ENCODE results near the gene LEPROT. TPM values are rescaled to one million over a fixed set of nuclear protein-coding genes. Genes with fewer than 3 reads are reported as not detected.
A peak's percentile ranks its signal among the peaks of the same experiment; 100 is the strongest.

The LEPROT gene
- total RNA-seq, 2 experiments from 2014 or later: 11.3 to 12.6 TPM

DNA sequence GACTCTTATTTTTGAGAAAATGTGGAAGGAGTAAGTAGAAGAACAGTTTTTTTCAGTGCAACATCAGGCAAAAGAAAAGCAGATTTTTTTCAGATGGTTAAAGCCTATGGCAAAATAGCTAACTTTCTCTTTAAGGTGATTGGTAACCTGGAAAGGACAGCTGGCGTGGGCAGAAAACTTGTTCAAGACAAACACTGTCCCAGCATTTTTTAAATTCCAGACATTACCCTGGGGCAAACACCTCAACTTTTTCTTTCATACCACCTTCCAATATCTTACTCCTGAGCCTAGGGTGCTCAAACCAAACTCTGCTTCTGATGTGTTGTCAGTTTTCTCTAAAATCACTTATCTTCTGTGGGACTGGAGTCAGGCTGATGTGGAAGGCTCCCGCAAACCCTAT, 2.7 kb upstream of the LEPROT start:
- intact Hi-C loops (cut with micrococcal nuclease): no loop called here
- DNase-seq: no peak
- H3K27ac Mint-ChIP-seq: no peak overlapping the region
- H3K36me3 Mint-ChIP-seq (ENCODE audit: low read depth): no peaks in the 10 kb centered on the region
- H3K4me3 Mint-ChIP-seq: no peak overlapping the region
- no peaks in the 10 kb centered on the region for H3K9me3 Mint-ChIP-seq
- H3K27me3 Mint-ChIP-seq: no peaks in the 10 kb centered on the region
- peaks cover 6% of the 10 kb centered on the region for H3K4me1 Mint-ChIP-seq (ENCODE audit: low read depth)
- ChIA-PET CTCF (interaction anchor here (1.3 to 3.5 kb wide), 3 partner anchors 8 to 23 kb away, joined by 3 to 17 read pairs (median 8); no protein-coding TSS in a partner anchor), POLR2A (no interaction called here)
- ATAC-seq: no peak
- TF ChIP-seq, protein P1, sequence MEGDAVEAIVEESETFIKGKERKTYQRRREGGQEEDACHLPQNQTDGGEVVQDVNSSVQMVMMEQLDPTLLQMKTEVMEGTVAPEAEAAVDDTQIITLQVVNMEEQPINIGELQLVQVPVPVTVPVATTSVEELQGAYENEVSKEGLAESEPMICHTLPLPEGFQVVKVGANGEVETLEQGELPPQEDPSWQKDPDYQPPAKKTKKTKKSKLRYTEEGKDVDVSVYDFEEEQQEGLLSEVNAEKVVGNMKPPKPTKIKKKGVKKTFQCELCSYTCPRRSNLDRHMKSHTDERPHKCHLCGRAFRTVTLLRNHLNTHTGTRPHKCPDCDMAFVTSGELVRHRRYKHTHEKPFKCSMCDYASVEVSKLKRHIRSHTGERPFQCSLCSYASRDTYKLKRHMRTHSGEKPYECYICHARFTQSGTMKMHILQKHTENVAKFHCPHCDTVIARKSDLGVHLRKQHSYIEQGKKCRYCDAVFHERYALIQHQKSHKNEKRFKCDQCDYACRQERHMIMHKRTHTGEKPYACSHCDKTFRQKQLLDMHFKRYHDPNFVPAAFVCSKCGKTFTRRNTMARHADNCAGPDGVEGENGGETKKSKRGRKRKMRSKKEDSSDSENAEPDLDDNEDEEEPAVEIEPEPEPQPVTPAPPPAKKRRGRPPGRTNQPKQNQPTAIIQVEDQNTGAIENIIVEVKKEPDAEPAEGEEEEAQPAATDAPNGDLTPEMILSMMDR (IDR thresholded peaks at IDR 0.05): no peak

DNA sequence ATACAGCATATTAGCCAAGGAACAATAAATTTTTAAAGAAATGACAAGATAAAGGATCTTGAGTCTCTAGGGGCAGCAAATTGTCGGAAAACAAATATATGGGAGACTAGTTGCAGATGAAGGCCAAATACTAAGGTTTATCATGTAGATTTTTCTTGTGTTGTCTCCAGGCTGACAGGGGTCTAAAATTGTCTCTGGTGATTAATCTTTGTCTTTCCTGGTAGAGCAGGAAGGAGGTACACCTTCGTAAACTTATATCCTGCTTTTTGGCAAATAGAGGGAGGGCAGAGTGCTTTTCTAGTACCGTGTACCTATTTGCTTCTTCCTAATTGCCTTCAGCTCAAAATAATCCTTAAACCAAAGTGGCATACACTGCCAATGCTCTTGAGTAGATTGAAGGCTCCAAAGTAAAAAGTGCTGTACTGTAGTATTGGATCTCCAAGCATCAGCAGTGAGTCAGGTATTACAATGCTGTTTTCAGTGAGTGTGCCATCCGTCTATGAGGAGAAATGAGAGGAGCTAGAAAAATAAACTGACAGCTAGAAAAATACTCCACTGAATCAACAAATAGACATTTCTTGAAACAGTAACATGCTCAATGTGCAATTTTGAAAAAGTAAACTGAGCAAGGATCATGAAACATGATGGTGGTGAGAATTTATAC, 1.8 kb upstream of the LEPROT start:
- Mint-ChIP-seq H3K4me3 (peak overlapping the region; percentile 25), H3K36me3 (ENCODE audit: low read depth) (no peaks in the 10 kb centered on the region), H3K27me3 (no peaks in the 10 kb centered on the region), H3K4me1 (ENCODE audit: low read depth) (peaks cover 6% of the 10 kb centered on the region), H3K27ac (no peak overlapping the region), H3K9me3 (no peaks in the 10 kb centered on the region)
- ATAC-seq (no peak), DNase-seq (no peak)
- ChIA-PET CTCF (interaction anchor here (1.6 to 3.5 kb wide), 5 partner anchors 12 to 182 kb away, joined by 4 to 17 read pairs (median 9); no protein-coding TSS in a partner anchor), POLR2A (interaction anchor here (0.7 to 1.4 kb wide), 2 partner anchors 9 to 10 kb away, joined by 3 read pairs; no protein-coding TSS in a partner anchor)
- TF ChIP-seq, protein P1 (IDR thresholded peaks at IDR 0.05): no peak
- intact Hi-C loops (cut with micrococcal nuclease): no loop called here

DNA sequence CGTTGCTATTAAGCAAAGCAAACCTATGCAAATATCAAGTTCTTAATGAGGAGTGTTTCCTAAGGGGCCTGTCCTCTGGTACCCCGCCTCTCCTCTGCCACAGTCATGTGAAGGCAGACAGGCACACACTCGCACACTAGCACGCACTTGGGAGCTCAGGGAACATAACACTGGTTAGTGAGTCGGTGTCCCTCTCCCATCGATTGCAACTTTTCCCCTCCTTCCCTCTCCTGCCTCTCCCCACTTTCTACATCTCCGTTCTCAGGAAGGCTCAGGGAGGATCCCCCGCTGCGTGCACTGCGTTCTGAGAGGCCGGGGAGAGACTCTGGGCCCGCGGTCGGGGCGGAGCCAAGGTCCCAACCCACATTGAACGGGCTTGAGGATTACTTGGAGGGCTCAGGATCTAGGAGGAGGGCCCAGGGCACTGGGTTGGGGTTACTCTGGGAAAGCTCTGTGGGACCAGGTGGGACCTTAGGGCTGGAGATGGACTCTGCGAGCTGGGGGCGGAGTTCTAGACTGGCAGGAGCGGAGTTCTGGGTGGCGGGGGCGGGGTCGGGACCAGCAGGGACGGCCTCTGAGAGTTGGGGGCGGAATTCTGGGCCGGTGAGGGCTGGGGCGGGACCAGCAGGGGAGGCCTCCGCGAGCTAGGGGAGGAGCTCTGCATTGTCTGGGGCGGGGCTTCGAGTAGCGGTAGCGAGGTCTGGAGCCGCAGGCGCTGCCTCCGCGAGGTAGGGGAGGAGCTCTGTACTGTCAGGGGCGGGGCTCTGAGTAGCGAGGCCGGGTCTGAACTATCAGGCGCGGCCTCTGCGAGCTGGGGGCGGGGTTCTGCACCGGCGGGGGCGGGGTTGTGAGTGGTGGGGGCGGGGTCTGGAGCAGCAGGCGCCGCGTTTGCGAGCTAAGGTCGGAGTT, 533 bp upstream of the LEPROT start:
- DNase-seq: peak; percentile 99
- CTCF ChIA-PET: interaction anchor here (0.7 to 3.5 kb wide), 10 partner anchors 9 to 360 kb away, joined by 3 to 17 read pairs (median 4); no protein-coding TSS in a partner anchor
- no peaks in the 10 kb centered on the region for H3K9me3 Mint-ChIP-seq
- peaks cover 6% of the 10 kb centered on the region for H3K4me1 Mint-ChIP-seq (ENCODE audit: low read depth)
- ATAC-seq: peak; percentile 96
- intact Hi-C loops (cut with micrococcal nuclease): loop anchor here (5.0 kb wide), 1 partner anchor 168 kb away; no protein-coding TSS in a partner anchor
- H3K4me3 Mint-ChIP-seq: no peak overlapping the region
- peaks cover 4% of the 10 kb centered on the region for H3K36me3 Mint-ChIP-seq (ENCODE audit: low read depth)
- H3K27me3 Mint-ChIP-seq: no peaks in the 10 kb centered on the region
- TF ChIP-seq, protein P1 (IDR thresholded peaks at IDR 0.05): no peak
- POLR2A ChIA-PET: interaction anchor here (0.6 to 1.6 kb wide), 4 partner anchors 11 to 154 kb away, joined by 3 to 9 read pairs (median 3); no protein-coding TSS in a partner anchor
- H3K27ac Mint-ChIP-seq: peak overlapping the region; percentile 93

DNA sequence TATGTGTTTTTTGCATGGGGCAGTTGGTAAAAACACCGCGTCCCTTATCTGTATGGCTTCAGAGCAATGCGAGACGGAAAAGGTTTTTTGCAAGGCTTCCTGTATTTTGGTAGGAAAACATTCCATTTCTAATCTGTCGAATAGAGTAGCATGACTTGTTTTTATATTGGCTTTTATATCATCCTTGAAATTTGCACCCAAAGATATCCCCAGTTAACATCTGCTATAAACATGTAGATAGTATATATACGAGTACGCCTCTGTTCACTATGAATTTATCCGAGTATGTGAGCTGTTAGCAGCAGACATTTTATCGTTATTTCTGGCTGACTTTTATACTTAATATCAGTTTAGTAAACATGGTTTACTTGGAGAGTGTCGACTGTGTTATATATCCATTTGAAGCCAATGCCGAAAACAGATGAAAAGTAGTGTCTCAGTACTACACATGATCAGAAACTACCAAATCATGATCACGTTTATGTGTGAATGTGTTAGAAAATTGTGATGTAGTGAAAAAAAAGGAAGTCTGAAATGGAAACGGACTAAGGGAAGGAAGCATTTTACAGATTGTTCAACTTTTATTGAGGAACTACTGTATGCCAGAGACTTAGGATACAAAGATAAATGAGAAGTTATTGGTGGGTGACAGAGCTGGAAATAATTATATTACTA, 1.0 kb downstream of the LEPROT start:
- Mint-ChIP-seq H3K4me3 (no peak overlapping the region), H3K9me3 (no peaks in the 10 kb centered on the region), H3K27me3 (no peaks in the 10 kb centered on the region), H3K27ac (no peak overlapping the region), H3K4me1 (ENCODE audit: low read depth) (peaks cover 6% of the 10 kb centered on the region), H3K36me3 (ENCODE audit: low read depth) (peaks cover 19% of the 10 kb centered on the region)
- TF ChIP-seq, protein P1 (IDR thresholded peaks at IDR 0.05): no peak
- ChIA-PET CTCF (interaction anchor here (1.0 to 1.5 kb wide), 2 partner anchors 9 to 28 kb away, joined by 3 to 10 read pairs; no protein-coding TSS in a partner anchor), POLR2A (no interaction called here)
- ATAC-seq (no peak), DNase-seq (no peak)
- intact Hi-C loops (cut with micrococcal nuclease): loop anchor here (5.0 kb wide), 1 partner anchor 169 kb away; no protein-coding TSS in a partner anchor

All from activated CD8-positive, alpha-beta T cell treated with anti-CD3 and anti-CD28 coated beads for 36 hours (primary cell).